Hepatocyte (in vitro differentiated cells): ENCODE measurements around the gene ARFGAP2. TPM values are rescaled to one million over a fixed set of nuclear protein-coding genes. Genes with fewer than 3 reads are reported as not detected.
A peak's percentile ranks its signal among the peaks of the same experiment; 100 is the strongest.

Source experiments
- DNase-seq: peaks from one replicate; pipeline ENCODE4 v3.0.0-alpha.2; 2016; ENCODE audit warnings: low spot score
- H2AFZ ChIP-seq: fragments of 200-600 bp; sonication (generic); 2 replicates; pipeline ENCODE4 v1.6.0; 2016; ENCODE audit warnings: antibody characterized with exemption, mild to moderate bottlenecking
- H3K27ac ChIP-seq: fragments of 200-600 bp; sonication (generic); 2 replicates; pipeline ENCODE4 v1.5.1; 2016; ENCODE audit warnings: mild to moderate bottlenecking
- H3K27me3 ChIP-seq: fragments of 200-600 bp; sonication (generic); 2 replicates; pipeline ENCODE4 v1.6.1; 2016
- H3K36me3 ChIP-seq: fragments of 200-600 bp; sonication (generic); replicated peaks from 2 replicates; pipeline ENCODE4 v1.5.1; 2016; ENCODE audit warnings: low read depth; ENCODE audit not compliant: insufficient read depth
- H3K4me1 ChIP-seq: fragments of 200-600 bp; sonication (generic); 2 replicates; pipeline ENCODE4 v1.5.1; 2016; ENCODE audit warnings: mild to moderate bottlenecking, moderate library complexity; ENCODE audit not compliant: insufficient read depth
- H3K4me2 ChIP-seq: fragments of 200-600 bp; sonication (generic); 2 replicates; pipeline ENCODE4 v1.6.0; 2016
- H3K4me3 ChIP-seq: fragments of 200-600 bp; sonication (generic); 2 replicates; pipeline ENCODE4 v1.5.1; 2016; ENCODE audit warnings: mild to moderate bottlenecking
- H3K79me2 ChIP-seq: fragments of 200-600 bp; sonication (generic); 2 replicates; pipeline ENCODE4 v1.6.0; 2017; ENCODE audit warnings: mild to moderate bottlenecking
- H3K9me2 ChIP-seq: fragments of 200-600 bp; sonication (generic); replicated peaks from 2 replicates; pipeline ENCODE4 v1.6.0; 2017; ENCODE audit warnings: mild to moderate bottlenecking; ENCODE audit not compliant: insufficient read depth
- H3K9me3 ChIP-seq: fragments of 200-600 bp; sonication (generic); 2 replicates; pipeline ENCODE4 v1.5.1; 2016; ENCODE audit warnings: low read depth, mild to moderate bottlenecking
- H4K20me1 ChIP-seq: fragments of 200-600 bp; sonication (generic); 2 replicates; pipeline ENCODE4 v1.6.0; 2016; ENCODE audit warnings: mild to moderate bottlenecking; ENCODE audit not compliant: insufficient read depth, poor library complexity, severe bottlenecking
- CTCF ChIP-seq: fragments of 200-600 bp; sonication (generic); IDR thresholded peaks from 2 replicates; pipeline ENCODE4 v1.5.1; 2016; ENCODE audit warnings: antibody characterized with exemption, mild to moderate bottlenecking; ENCODE audit not compliant: poor library complexity
- EZH2 ChIP-seq: fragments of 200-600 bp; sonication (generic); IDR thresholded peaks from 2 replicates; pipeline ENCODE4 v1.6.1; 2016; ENCODE audit warnings: antibody characterized with exemption, mild to moderate bottlenecking, borderline replicate concordance
- EZH2phosphoT487 ChIP-seq: fragments of 200-600 bp; sonication (generic); IDR thresholded peaks from one replicate; pipeline ENCODE4 v1.6.1; 2018; ENCODE audit warnings: antibody characterized with exemption, mild to moderate bottlenecking, low read depth, moderate library complexity; ENCODE audit not compliant: unreplicated experiment, severe bottlenecking
- WGBS: methylation state at CpG from one replicate; pipeline ENCODE4 v1.1.6; 2016; ENCODE audit warnings: low lambda C conversion rate; ENCODE audit errors: missing lambda C conversion rate; 5-methylcytosine and 5-hydroxymethylcytosine counted together
- polyA plus RNA-seq: library from polyadenylated mRNA; unstranded; fragments of >200 nt; fragmentation: Nextera tagmentation; extraction: Ambion mirVana; gene quantifications from 2 replicates; pipeline ENCODE4 v1.2.1, GENCODE V29; 2016
- total RNA-seq: library from RNA; depleted of rRNA; stranded (reverse); fragments of >200 nt; gene quantifications from 2 replicates; pipeline ENCODE4 v1.2.3, GENCODE V29; 2014

Gene ARFGAP2
- total and polyA plus RNA-seq, 2 experiments from 2014 or later: 64.3 to 146 TPM

GRCh38 chr11:47183031-47183856 is 6.6 kb upstream of the ARFGAP2 start:
- no peaks in the 10 kb centered on the region for H4K20me1 ChIP-seq
- no peaks in the 10 kb centered on the region for H3K36me3 ChIP-seq
- WGBS: 89% methylated on average over 20 of the region's 25 CpGs
- TF ChIP-seq CTCF (no peak), EZH2 (no peak), EZH2phosphoT487 (no peak)
- no peaks in the 10 kb centered on the region for H3K9me3 ChIP-seq
- no peaks in the 10 kb centered on the region for H3K27me3 ChIP-seq
- DNase-seq: no peak
- no peak overlapping the region for H2AFZ ChIP-seq
- no peaks in the 10 kb centered on the region for H3K9me2 ChIP-seq
- H3K27ac ChIP-seq: peak overlapping the region; percentile 12
- no peak overlapping the region for H3K4me3 ChIP-seq
- peaks cover 34% of the 10 kb centered on the region for H3K4me1 ChIP-seq
- H3K4me2 ChIP-seq: peak overlapping the region; percentile 96
- peaks cover 56% of the 10 kb centered on the region for H3K79me2 ChIP-seq

- H2AFZ ChIP-seq: no peak overlapping the region
- H3K27me3 ChIP-seq: no peaks in the 10 kb centered on the region
- H3K4me3 ChIP-seq: no peak overlapping the region
- whole genome bisulfite sequencing: 98% methylated on average over 17 of the region's 17 CpGs
- peaks cover 33% of the 10 kb centered on the region for H3K4me1 ChIP-seq
- TF ChIP-seq CTCF (no peak), EZH2 (no peak), EZH2phosphoT487 (no peak)
- no peaks in the 10 kb centered on the region for H4K20me1 ChIP-seq
- H3K36me3 ChIP-seq: no peaks in the 10 kb centered on the region
- no peak overlapping the region for H3K27ac ChIP-seq
- H3K79me2 ChIP-seq: peaks cover 56% of the 10 kb centered on the region
- no peak for DNase-seq
- no peak overlapping the region for H3K4me2 ChIP-seq
- no peaks in the 10 kb centered on the region for H3K9me2 ChIP-seq
- H3K9me3 ChIP-seq: no peaks in the 10 kb centered on the region
Measured at GRCh38 chr11:47182380-47182779, 5.7 kb upstream of the ARFGAP2 start.

- no peaks in the 10 kb centered on the region for H3K9me2 ChIP-seq
- H3K27ac ChIP-seq: no peak overlapping the region
- WGBS: 88% methylated on average over 6 of the region's 6 CpGs
- DNase-seq: no peak
- no peak overlapping the region for H3K4me3 ChIP-seq
- H3K36me3 ChIP-seq: no peaks in the 10 kb centered on the region
- H2AFZ ChIP-seq: no peak overlapping the region
- H3K4me2 ChIP-seq: no peak overlapping the region
- peaks cover 58% of the 10 kb centered on the region for H3K79me2 ChIP-seq
- peaks cover 23% of the 10 kb centered on the region for H3K4me1 ChIP-seq
- TF ChIP-seq CTCF (no peak), EZH2 (no peak), EZH2phosphoT487 (no peak)
- H3K27me3 ChIP-seq: no peaks in the 10 kb centered on the region
- no peaks in the 10 kb centered on the region for H4K20me1 ChIP-seq
- H3K9me3 ChIP-seq: no peaks in the 10 kb centered on the region
Measured at GRCh38 chr11:47181271-47181670, 4.6 kb upstream of the ARFGAP2 start.
